DND-41 (cell line): ENCODE results near the gene CIAO3.

Source experiments
- CTCF ChIP-seq: IDR thresholded peaks from 2 replicates; pipeline ENCODE4 v1.5.1; 2012; ENCODE audit warnings: borderline replicate concordance, low read length, moderate library complexity, mild to moderate bottlenecking; ENCODE audit not compliant: poor library complexity, severe bottlenecking; ENCODE audit errors: extremely low read depth
- EZH2 ChIP-seq: IDR thresholded peaks from 3 replicates; pipeline ENCODE4 v1.6.1; 2012; ENCODE audit warnings: borderline replicate concordance, low read depth, mild to moderate bottlenecking, moderate library complexity, low read length, inconsistent platforms; ENCODE audit not compliant: severe bottlenecking

- TF ChIP-seq CTCF (no peak), EZH2 (no peak)
Measured at GRCh38 chr16:684071-684794, 56.6 kb downstream of the CIAO3 start, which contains the start of gene JMJD8.
